HG03064 (cell line): ENCODE data around the gene ANKRD12.

Experiments
- ATAC-seq: cut with Tn5 transposase; IDR thresholded peaks from one replicate; pipeline ENCODE4 v1.9.1; 2021; ENCODE audit warnings: low read depth; ENCODE audit not compliant: unreplicated experiment

Gene ANKRD12

DNA sequence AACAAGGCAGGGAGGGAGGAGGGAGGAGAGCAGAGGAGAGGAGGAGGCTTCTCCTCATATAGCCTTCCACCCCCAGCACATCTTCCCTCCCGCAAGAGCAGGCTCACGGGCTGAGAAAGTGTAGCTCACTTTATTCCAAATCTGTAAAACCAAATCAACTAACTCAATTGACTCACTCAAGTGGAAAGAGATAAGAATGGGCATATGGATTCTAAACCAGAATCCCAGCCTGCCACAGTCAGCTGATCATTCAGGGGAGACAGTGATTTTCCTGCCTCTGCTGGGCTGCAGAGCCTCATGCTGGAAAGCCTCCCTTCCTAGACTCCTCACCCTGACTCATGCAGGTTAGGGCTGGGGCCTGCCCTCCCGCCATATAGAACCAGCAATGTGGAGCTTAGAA, 193.8 kb downstream of the ANKRD12 start:
- ATAC-seq, result no peak

DNA sequence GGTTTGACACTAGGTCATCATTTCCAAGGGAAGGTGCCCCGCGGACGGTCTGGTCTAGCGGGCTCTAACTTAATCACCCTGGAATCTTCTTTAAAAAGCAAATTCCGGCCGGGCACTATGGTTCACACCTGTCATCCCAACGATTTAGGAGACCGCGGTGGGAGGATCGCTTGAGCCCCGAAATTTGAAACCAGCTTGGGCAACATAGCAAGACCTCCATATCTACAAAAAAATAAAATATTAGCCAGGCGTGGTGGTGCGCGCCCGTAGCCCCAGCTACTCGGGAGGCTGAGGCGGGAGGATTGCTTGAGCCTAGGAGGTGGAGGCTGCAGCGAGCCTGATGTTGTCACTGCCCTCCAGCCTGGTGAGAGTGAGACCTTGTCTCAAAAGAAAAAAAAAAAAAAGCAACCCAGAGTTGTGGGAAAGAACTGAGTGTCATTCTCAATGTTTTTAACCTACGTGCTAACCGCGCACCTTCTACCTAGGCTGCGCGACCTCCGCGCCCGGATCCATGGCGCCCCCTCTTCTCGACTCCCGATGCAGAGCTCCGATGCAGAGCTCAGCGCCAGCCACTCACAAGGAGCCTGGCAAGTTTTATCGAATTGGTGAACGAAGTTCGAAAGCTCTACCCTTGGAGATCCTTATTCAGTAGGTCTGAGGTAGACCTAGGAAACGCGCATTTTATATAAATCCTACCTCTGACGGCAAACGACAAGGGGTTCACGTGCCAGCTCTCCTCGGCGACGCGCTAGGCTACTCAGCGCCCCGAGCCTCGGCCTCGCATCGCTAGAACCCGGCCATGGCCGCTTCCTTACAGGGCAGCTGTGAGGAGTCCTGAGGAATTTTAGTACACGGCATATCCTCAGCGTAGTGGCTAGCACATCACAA, 197.1 kb downstream of the ANKRD12 start:
- peak; percentile 38 for ATAC-seq

DNA sequence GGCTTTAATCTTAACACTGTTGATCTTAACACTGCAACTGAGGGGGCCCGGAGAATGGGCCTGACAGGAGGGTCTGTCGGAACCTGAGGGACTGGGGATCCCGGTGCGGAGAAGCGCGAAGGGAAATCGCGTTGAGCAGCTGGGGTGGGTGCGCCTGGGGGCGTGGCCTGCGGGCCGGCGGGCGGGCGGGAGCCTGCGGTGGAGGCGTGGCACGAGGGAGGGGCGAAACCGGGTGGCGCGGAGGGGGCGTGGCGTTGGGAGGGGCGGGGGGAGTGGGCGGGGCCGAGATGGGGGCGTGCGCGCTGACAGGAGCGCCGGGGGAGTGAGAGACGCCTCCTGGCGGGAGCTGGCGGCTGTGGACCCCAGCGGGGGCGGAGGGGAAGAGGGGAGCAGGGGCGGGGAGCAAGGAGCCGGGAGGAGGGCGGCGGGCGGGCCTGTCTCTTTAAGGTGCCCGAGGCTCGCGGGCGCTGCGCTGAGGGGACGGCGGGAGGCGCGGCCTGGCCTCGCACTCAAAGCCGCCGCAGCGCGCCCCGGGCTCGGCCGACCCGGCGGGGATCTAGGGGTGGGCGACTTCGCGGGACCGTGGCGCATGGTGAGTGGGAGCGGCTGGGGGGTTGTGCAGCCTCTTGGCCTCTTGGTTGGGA, 197.9 kb downstream of the ANKRD12 start, which contains the start of gene TWSG1:
TWSG1 (plus strand) TSS at position 445 of the 644 bp plus-strand sequence. CDS start 2,457 bp downstream, outside the sequence.
- peak; percentile 78 for ATAC-seq

DNA sequence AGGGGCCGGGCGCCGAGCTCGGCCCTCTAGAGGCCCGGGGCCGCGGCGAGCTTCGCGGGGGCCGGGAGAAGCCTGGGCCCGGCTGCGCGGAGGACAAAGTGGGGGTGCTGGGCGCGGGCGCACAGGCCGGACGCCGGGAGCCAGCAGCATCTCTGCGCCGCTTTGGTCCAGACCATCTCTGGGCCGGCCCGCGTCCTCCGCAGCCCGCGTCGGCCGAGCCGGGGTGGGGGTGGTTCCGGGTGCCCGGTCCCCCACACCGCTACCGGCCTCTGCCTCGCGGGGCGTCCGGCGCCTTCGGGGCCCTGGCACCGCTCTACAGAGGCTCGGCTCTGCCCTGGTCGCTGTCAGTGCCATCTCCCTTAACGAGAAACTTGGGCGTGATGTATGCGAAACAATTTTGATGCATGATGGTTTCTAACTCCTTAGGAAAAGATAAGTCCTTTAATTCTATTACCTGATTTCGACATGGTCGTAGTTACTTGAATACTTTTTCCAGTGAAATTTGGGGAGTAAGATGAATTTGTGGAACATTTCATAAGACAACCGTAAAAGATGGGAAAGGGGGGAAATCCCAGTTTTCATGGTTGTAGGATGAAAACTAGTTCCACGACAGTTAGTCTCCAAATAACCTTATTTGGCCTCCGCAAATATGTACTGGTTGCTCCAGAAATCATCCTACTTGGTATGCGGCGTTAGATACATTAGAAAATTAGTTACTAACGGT, 198.6 kb downstream of the ANKRD12 start:
- ATAC-seq, result peak; percentile 33
